Measurements from ENCODE around the gene ALDOA. TPM values are rescaled to one million over a fixed set of nuclear protein-coding genes. Genes with fewer than 3 reads are reported as not detected.

ALDOA gene
- total RNA-seq, 2 donors from 2014 or later: 884 to 943 TPM

DNA sequence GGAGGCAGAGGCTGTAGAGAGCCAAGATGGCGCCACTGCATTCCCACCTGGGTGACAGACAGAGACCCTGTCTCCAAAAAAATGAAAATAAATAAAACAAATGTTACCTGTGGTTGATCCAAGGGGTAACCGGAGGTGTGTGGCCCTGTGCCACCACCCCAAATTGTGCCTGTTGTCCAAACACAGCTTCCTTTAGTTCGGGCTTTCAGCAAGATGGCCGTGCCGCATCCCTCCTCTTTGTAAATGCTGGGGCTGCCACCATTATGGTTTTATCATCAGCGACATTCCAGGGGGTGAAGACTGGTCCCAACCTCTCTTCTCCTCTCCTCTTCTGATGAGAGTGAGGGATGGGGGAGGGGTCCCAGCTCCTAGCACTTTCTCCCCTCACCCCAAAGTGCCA, 42.7 kb upstream of the ALDOA start, which contains the start of gene C16orf92:
C16orf92 (plus strand) TSS at position 312 of the 400 bp plus-strand sequence. CDS start 143 bp downstream, outside the sequence.
- no peak for DNase-seq (ENCODE audit: low spot score)
- Histone ChIP-seq H3K4me3 (no peak within 1 kb of the TSS), H3K36me3 (no peaks in the 10 kb centered on the region), H3K27ac (no peak within 1 kb of the TSS), H3K27me3 (replicated peaks; ENCODE audit: insufficient read depth) (peaks cover 2% of the 10 kb centered on the region), H3K4me1 (replicated peaks) (no peaks in the 10 kb centered on the region), H3K9me3 (no peaks in the 10 kb centered on the region)
- TF ChIP-seq POLR2AphosphoS5 (IDR thresholded peaks at IDR 0.05) (no peak), POLR2A (IDR thresholded peaks at IDR 0.05) (no peak)
- TF ChIP-seq, protein P1, sequence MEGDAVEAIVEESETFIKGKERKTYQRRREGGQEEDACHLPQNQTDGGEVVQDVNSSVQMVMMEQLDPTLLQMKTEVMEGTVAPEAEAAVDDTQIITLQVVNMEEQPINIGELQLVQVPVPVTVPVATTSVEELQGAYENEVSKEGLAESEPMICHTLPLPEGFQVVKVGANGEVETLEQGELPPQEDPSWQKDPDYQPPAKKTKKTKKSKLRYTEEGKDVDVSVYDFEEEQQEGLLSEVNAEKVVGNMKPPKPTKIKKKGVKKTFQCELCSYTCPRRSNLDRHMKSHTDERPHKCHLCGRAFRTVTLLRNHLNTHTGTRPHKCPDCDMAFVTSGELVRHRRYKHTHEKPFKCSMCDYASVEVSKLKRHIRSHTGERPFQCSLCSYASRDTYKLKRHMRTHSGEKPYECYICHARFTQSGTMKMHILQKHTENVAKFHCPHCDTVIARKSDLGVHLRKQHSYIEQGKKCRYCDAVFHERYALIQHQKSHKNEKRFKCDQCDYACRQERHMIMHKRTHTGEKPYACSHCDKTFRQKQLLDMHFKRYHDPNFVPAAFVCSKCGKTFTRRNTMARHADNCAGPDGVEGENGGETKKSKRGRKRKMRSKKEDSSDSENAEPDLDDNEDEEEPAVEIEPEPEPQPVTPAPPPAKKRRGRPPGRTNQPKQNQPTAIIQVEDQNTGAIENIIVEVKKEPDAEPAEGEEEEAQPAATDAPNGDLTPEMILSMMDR (IDR thresholded peaks at IDR 0.05): no peak
- 74% methylated on average over 6 of the region's 6 CpGs for WGBS
- intact Hi-C loops (cut with DNase I): loop anchor here (10.0 kb wide), 1 partner anchor 328 kb away; no protein-coding TSS in a partner anchor

DNA sequence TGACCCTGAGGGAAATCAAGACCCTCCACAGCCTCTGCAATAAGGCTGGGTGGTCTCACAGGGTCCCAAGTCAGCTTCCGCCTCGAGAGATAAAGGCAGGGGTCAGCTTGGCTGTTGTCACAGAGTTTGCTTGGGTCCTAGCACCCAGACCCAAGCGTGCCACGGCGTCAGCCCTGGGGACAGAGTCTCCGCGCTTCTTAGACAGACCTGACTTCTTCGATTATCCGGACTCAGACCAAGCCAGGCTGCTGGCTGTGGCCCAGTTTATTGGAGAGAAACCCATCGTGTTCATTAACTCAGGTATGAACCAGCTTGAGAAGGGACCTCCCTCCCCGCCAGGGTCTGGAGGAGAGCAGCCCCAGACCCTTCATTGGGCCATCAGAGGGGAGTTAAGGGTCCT, 42.0 kb upstream of the ALDOA start:
- Histone ChIP-seq H3K9me3 (no peaks in the 10 kb centered on the region), H3K27me3 (replicated peaks; ENCODE audit: insufficient read depth) (peaks cover 2% of the 10 kb centered on the region), H3K27ac (no peak overlapping the region), H3K36me3 (no peaks in the 10 kb centered on the region), H3K4me1 (replicated peaks) (no peaks in the 10 kb centered on the region), H3K4me3 (no peak overlapping the region)
- no peak for DNase-seq (ENCODE audit: low spot score)
- WGBS: 88% methylated on average over 11 of the region's 11 CpGs
- TF ChIP-seq POLR2A (IDR thresholded peaks at IDR 0.05) (no peak), POLR2AphosphoS5 (IDR thresholded peaks at IDR 0.05) (no peak)
- TF ChIP-seq, protein P1 (IDR thresholded peaks at IDR 0.05): no peak
- intact Hi-C loops (cut with DNase I): loop anchor here (10.0 kb wide), 1 partner anchor 329 kb away; no protein-coding TSS in a partner anchor

DNA sequence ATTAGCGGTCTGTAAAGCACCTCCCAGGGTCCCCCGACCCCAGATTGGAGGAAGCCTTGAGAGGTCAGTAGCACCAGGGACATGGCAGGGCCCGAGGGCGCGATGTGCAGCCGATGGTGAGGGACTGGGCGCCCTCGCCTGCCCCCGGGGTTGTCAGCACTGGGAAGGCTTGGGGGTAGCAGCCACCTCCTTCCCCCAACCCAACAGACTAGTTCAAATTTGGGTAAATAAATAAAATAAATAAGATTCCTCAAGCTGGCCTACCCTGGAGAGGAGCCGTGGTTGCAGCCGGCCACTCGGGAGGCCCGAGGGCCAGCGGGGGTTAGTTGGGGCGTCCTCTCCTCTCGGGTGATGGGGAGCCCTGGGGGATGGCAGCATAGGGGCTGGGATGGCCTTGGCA, 41.1 kb upstream of the ALDOA start:
- H3K36me3 ChIP-seq: no peaks in the 10 kb centered on the region
- H3K4me3 ChIP-seq: no peak overlapping the region
- H3K4me1 ChIP-seq (replicated peaks): no peaks in the 10 kb centered on the region
- peaks cover 2% of the 10 kb centered on the region for H3K27me3 ChIP-seq (replicated peaks; ENCODE audit: insufficient read depth)
- 67% methylated on average over 16 of the region's 16 CpGs for WGBS
- intact Hi-C loops (cut with DNase I): loop anchor here (10.0 kb wide), 1 partner anchor 330 kb away; no protein-coding TSS in a partner anchor
- TF ChIP-seq POLR2A (IDR thresholded peaks at IDR 0.05) (no peak), POLR2AphosphoS5 (IDR thresholded peaks at IDR 0.05) (no peak)
- TF ChIP-seq, protein P1 (IDR thresholded peaks at IDR 0.05): no peak
- H3K27ac ChIP-seq: no peak overlapping the region
- DNase-seq (ENCODE audit: low spot score): no peak
- no peaks in the 10 kb centered on the region for H3K9me3 ChIP-seq

DNA sequence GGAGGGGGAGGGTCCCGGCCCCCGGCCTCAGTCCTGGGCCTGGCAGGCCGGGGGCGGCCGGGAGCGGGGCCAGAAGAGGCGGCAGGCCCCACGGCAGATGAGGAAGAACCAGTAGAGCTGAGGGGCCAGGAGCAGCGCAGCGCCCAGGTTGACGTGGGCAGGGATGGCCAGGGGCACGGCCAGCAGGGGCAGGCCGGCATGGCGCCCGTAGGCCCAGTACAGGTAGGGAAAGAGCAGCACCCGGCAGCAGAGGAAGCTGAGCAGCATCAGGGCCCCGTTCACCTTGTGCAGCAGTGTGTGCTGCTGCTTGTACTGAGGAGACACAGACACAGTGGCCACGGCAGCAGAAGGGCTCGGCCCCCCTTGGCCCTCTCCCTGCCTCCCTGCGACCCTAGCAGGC, 40.4 kb upstream of the ALDOA start:
- peaks cover 2% of the 10 kb centered on the region for H3K27me3 ChIP-seq (replicated peaks; ENCODE audit: insufficient read depth)
- intact Hi-C loops (cut with DNase I): loop anchor here (10.0 kb wide), 1 partner anchor 330 kb away; no protein-coding TSS in a partner anchor
- H3K9me3 ChIP-seq: no peaks in the 10 kb centered on the region
- H3K4me1 ChIP-seq (replicated peaks): no peaks in the 10 kb centered on the region
- DNase-seq (ENCODE audit: low spot score): no peak
- WGBS: 65% methylated on average over 18 of the region's 20 CpGs
- no peak overlapping the region for H3K4me3 ChIP-seq
- no peak overlapping the region for H3K27ac ChIP-seq
- no peaks in the 10 kb centered on the region for H3K36me3 ChIP-seq
- TF ChIP-seq, protein P1 (IDR thresholded peaks at IDR 0.05): no peak
- TF ChIP-seq POLR2AphosphoS5 (IDR thresholded peaks at IDR 0.05) (no peak), POLR2A (IDR thresholded peaks at IDR 0.05) (no peak)

DNA sequence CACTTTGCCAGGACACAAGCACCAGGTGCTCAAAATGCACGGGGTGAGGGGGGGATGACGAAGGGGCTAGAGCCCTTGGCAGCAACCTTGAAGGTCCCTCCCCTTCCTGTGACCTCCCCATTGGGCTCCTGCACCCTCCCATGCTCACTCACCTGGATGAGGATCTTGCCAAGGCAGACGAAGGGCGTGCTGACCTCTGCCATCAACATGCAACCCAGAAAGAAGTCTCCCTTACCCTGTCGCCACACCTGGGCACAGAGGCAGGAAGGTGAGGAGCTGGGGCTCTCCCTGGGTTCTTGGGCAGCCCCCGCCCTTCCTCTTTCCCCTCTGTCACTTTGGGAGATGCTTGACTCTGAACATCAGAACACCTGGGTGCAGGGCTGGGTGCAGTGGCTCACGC, 40.0 kb upstream of the ALDOA start:
- TF ChIP-seq, protein P1 (IDR thresholded peaks at IDR 0.05): no peak
- TF ChIP-seq POLR2A (IDR thresholded peaks at IDR 0.05) (no peak), POLR2AphosphoS5 (IDR thresholded peaks at IDR 0.05) (no peak)
- no peak overlapping the region for H3K27ac ChIP-seq
- no peak overlapping the region for H3K4me3 ChIP-seq
- no peaks in the 10 kb centered on the region for H3K9me3 ChIP-seq
- H3K27me3 ChIP-seq (replicated peaks; ENCODE audit: insufficient read depth): peaks cover 6% of the 10 kb centered on the region
- H3K4me1 ChIP-seq (replicated peaks): no peaks in the 10 kb centered on the region
- DNase-seq (ENCODE audit: low spot score): no peak
- H3K36me3 ChIP-seq: no peaks in the 10 kb centered on the region
- WGBS: 66% methylated on average over 6 of the region's 7 CpGs
- intact Hi-C loops (cut with DNase I): loop anchor here (10.0 kb wide), 1 partner anchor 331 kb away; no protein-coding TSS in a partner anchor
